Suprapubic skin (tissue), 4 donors: ENCODE data around the gene CEACAM21.

Experiments
- POLR2A ChIP-seq, 2 donors: fragments of 450-650 bp; IDR thresholded peaks; one replicate each; pipeline ENCODE4 v1.6.1; 2017; ENCODE audit warnings: antibody characterized with exemption in 2 of 2, mild to moderate bottlenecking in 2 of 2, moderate library complexity in 2 of 2
- POLR2AphosphoS5 ChIP-seq, 3 donors: sonication (generic); formaldehyde crosslinking; IDR thresholded peaks; one replicate each; pipeline ENCODE4 v1.6.1; 2017; ENCODE audit warnings: antibody characterized with exemption in 3 of 3

- TF ChIP-seq POLR2AphosphoS5 (IDR thresholded peaks at IDR 0.05) (no peak), POLR2A (IDR thresholded peaks at IDR 0.05) (no peak)
These were observed 21.1 kb upstream of the CEACAM21 start for GRCh38 chr19:41554907-41555306.
